Measurements from ENCODE around the gene POLL. TPM values are rescaled to one million over a fixed set of nuclear protein-coding genes. Genes with fewer than 3 reads are reported as not detected.

Gene POLL
- total and polyA plus RNA-seq, 2 experiments from 2014 or later: 17.3 to 24.3 TPM

DNA sequence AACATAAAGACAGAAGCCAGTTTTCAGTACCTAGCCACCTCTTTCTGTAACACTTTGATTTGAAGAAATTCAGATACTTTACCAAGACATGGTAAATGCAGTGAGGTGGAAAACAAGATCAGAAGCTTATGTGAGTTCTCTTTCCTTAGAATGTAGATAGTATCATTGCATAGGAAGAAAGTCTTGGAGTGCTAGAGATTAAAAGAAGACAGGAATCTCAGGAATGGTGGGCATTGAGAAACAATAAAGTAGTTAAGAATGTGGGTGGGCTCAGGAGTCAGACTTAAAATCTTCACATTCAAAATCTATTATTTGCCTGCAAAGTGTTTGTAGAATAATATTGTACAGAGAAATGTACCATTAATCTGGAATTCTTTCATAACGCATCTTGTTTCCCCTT is 58.9 kb downstream of the POLL start:
- Histone ChIP-seq H3K36me3 (ENCODE audit: insufficient read depth) (no peaks in the 10 kb centered on the region), H3K27ac (ENCODE audit: low read depth) (peak overlapping the region; percentile 16; the same call in 1 of the 2 replicates), H3K4me1 (ENCODE audit: insufficient read depth) (peaks cover 20% of the 10 kb centered on the region), H3K27me3 (ENCODE audit: insufficient read depth) (no peaks in the 10 kb centered on the region), H3K79me2 (replicated peaks; ENCODE audit: insufficient read depth) (no peaks in the 10 kb centered on the region), H2AFZ (no peak overlapping the region), H3K4me2 (peak overlapping the region; percentile 0), H4K20me1 (replicated peaks; ENCODE audit: insufficient read depth) (no peaks in the 10 kb centered on the region), H3K9me2 (ENCODE audit: insufficient read depth) (no peaks in the 10 kb centered on the region), H3K4me3 (no peak overlapping the region), H3F3A (replicated peaks; ENCODE audit: low read depth) (no peaks in the 10 kb centered on the region)
- H3K27ac Mint-ChIP-seq: peak overlapping the region; percentile 31; the same call in 1 of the 2 replicates
- H3K36me3 Mint-ChIP-seq (ENCODE audit: low read depth): no peaks in the 10 kb centered on the region
- H3K27me3 Mint-ChIP-seq (ENCODE audit: insufficient read depth, low read depth, poor library complexity): no peaks in the 10 kb centered on the region
- H3K9me3 Mint-ChIP-seq: no peaks in the 10 kb centered on the region
- TF ChIP-seq EZH2phosphoT487 (IDR thresholded peaks at IDR 0.05; ENCODE audit: unreplicated experiment) (no peak), JUNB (IDR thresholded peaks at IDR 0.05; ENCODE audit: unreplicated experiment) (no peak), ZNF114 (CRISPR knock-in tag; IDR thresholded peaks at IDR 0.05) (no peak)
- TF ChIP-seq, protein P1, sequence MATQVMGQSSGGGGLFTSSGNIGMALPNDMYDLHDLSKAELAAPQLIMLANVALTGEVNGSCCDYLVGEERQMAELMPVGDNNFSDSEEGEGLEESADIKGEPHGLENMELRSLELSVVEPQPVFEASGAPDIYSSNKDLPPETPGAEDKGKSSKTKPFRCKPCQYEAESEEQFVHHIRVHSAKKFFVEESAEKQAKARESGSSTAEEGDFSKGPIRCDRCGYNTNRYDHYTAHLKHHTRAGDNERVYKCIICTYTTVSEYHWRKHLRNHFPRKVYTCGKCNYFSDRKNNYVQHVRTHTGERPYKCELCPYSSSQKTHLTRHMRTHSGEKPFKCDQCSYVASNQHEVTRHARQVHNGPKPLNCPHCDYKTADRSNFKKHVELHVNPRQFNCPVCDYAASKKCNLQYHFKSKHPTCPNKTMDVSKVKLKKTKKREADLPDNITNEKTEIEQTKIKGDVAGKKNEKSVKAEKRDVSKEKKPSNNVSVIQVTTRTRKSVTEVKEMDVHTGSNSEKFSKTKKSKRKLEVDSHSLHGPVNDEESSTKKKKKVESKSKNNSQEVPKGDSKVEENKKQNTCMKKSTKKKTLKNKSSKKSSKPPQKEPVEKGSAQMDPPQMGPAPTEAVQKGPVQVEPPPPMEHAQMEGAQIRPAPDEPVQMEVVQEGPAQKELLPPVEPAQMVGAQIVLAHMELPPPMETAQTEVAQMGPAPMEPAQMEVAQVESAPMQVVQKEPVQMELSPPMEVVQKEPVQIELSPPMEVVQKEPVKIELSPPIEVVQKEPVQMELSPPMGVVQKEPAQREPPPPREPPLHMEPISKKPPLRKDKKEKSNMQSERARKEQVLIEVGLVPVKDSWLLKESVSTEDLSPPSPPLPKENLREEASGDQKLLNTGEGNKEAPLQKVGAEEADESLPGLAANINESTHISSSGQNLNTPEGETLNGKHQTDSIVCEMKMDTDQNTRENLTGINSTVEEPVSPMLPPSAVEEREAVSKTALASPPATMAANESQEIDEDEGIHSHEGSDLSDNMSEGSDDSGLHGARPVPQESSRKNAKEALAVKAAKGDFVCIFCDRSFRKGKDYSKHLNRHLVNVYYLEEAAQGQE (IDR thresholded peaks at IDR 0.05; ENCODE audit: unreplicated experiment): no peak
- peak; percentile 54 for ATAC-seq
- peaks cover 24% of the 10 kb centered on the region for H3K4me1 Mint-ChIP-seq
- H3K4me3 Mint-ChIP-seq: no peak overlapping the region
- peak; percentile 60 for DNase-seq (ENCODE audit: low spot score)

Small RNA genes within 50 kb of the gene (microRNA-seq; reads per million reads assigned to microRNA genes)
- gene MIR3158-1: not detected
- gene MIR3158-2: not detected

Small RNA genes within 50 kb of the gene (small RNA-seq; reads per million reads assigned to genes)
- gene MIR3158-1 (ENCODE audit: low replicate concordance) (not detected), gene RNU6-1165P (ENCODE audit: low replicate concordance) (not detected)

Other genes with a start within 250 kb of the POLL start
- 14.8 and 17.5 TPM in 2 replicates for gene BTRC, start 234.1 kb downstream of the POLL start, total RNA-seq (2014; rRNA removed; shearing (Covaris generic))
- gene BTRC, start 234.1 kb downstream of the POLL start, polyA plus RNA-seq (2016; fragmentation: Nextera tagmentation; extraction: Ambion mirVana): 10.0 and 12.2 TPM in 2 replicates
- gene DPCD, start 64 bp upstream of the POLL start, total RNA-seq (2014; rRNA removed; shearing (Covaris generic)): 22.5 and 48.4 TPM in 2 replicates
- 36.3 and 38.1 TPM in 2 replicates for gene DPCD, start 64 bp upstream of the POLL start, polyA plus RNA-seq (2016; fragmentation: Nextera tagmentation; extraction: Ambion mirVana)
- 15.0 and 18.6 TPM in 2 replicates for gene FBXW4, start 106.9 kb upstream of the POLL start, total RNA-seq (2014; rRNA removed; shearing (Covaris generic))
- gene FBXW4, start 106.9 kb upstream of the POLL start, polyA plus RNA-seq (2016; fragmentation: Nextera tagmentation; extraction: Ambion mirVana): 8.0 and 10.1 TPM in 2 replicates
- 6.2 and 6.3 TPM in 2 replicates for gene FGF8, start 187.9 kb upstream of the POLL start, total RNA-seq (2014; rRNA removed; shearing (Covaris generic))
- 1.6 and 2.7 TPM in 2 replicates for gene FGF8, start 187.9 kb upstream of the POLL start, polyA plus RNA-seq (2016; fragmentation: Nextera tagmentation; extraction: Ambion mirVana)
- 258 and 345 TPM in 2 replicates for gene NPM3, start 195.2 kb upstream of the POLL start, total RNA-seq (2014; rRNA removed; shearing (Covaris generic))
- 31.5 and 32.2 TPM in 2 replicates for gene NPM3, start 195.2 kb upstream of the POLL start, polyA plus RNA-seq (2016; fragmentation: Nextera tagmentation; extraction: Ambion mirVana)
- 112 and 131 TPM in 2 replicates for gene OGA, start 230.2 kb upstream of the POLL start, total RNA-seq (2014; rRNA removed; shearing (Covaris generic))
- gene OGA, start 230.2 kb upstream of the POLL start, polyA plus RNA-seq (2016; fragmentation: Nextera tagmentation; extraction: Ambion mirVana): 68.1 and 68.4 TPM in 2 replicates

Data from GM23338 (cell line).